Measurements from ENCODE around the gene OXSR1.
"Not testable (repeated sequence)": the region's sequence is repeated elsewhere in the genome, so short reads cannot be mapped to it uniquely, and the experiment has no call there.

Gene OXSR1

DNA sequence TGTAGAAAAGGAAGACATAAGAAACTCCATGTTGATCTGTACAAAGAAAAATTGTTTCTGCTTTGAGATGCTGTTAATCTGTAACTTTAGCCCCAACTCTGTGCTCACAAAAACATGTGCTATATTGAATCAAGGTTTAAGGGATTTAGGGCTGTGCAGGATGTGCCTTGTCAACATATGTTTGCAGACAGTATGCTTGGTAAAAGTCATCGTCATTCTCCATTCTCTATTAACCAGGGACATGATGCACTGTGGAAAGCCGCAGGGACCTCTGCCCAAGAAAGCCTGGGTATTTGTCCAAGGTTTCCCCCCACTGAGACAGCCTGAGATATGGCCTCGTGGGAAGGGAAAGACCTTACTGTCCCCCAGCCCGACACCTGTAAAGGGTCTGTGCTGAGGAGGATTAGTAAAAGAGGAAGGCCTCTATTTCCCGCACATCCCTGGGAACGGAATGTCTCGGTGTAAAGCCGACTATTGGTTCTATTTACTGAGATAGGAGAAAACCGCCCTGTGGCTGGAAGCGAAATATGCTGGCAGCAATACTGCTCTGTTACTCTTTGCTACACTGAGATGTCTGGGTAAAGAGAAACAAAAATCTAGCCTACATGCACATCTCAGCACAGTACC lies 30.7 kb upstream of the OXSR1 start:
- H3K9me3 ChIP-seq; in situ Hi-C loops (cut with MboI; ENCODE audit: low sequenced_read_pairs); H3K27me3 ChIP-seq (ENCODE audit: low read depth); DNase-seq (ENCODE audit: low spot score in 2 of 2); H3K4me3 ChIP-seq: not testable (repeated sequence)
- H3K36me3 ChIP-seq (replicated peaks), result peaks cover 55% of the 10 kb centered on the region
- H3K4me1 ChIP-seq, result peaks cover 23% of the 10 kb centered on the region

DNA sequence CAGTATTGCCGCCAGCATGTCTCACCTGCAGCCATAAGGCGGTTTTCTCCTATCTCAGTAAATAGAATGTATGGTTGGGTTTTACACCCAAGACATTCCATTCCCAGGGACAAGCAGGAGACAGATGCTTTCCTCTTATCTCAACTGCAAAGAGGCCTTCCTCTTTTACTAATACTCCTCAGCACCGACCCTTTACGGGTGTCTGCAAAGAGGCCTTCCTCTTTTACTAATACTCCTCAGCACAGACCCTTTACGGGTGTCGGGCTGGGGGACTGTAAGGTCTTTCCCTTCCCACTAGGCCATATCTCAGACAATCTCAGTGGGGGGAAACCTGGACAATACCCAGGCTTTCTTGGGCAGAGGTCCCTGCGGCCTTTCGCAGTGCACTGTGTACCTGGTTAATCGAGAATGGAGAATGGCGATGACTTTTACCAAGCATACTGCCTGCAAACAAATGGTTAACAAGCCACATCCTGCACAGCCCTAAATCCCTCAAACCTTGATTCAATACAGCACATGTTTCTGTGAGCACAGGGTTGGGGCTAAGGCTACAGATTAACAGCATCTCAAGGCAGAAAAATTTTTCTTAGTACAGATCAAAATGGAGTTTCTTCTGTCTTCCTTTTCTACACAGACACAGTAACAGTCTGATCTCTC lies 29.6 kb upstream of the OXSR1 start:
- H3K4me1 ChIP-seq, result peaks cover 28% of the 10 kb centered on the region
- DNase-seq (ENCODE audit: low spot score in 2 of 2); H3K9me3 ChIP-seq; H3K27me3 ChIP-seq (ENCODE audit: low read depth); in situ Hi-C loops (cut with MboI; ENCODE audit: low sequenced_read_pairs): not testable (repeated sequence)
- H3K36me3 ChIP-seq (replicated peaks), result peaks cover 45% of the 10 kb centered on the region
- peak overlapping the region; percentile 75 for H3K4me3 ChIP-seq

DNA sequence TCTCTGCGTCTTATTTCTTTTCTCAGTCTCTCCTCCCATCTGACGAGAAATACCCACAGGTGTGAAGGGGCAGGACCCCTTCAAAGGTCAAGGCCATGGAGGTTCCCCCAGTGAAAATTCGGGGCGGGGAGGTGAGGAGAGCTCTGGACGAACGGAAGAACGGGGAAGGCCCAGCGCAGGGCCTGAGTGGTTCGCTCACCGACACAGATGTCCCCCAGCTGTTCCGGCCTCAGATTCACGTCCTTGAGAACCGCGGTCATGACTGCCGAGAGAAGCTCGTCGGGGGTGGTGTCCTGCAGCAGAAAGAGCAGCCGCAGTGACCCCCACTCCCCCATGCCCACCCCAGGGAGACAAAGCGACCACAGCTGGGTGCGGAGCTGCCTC lies 29.0 kb upstream of the OXSR1 start:
- DNase-seq (ENCODE audit: low spot score in 2 of 2), result no peak
- Histone ChIP-seq H3K9me3 (no peaks in the 10 kb centered on the region), H3K27me3 (ENCODE audit: low read depth) (no peaks in the 10 kb centered on the region), H3K36me3 (replicated peaks) (peaks cover 45% of the 10 kb centered on the region), H3K4me1 (peaks cover 28% of the 10 kb centered on the region), H3K4me3 (peak overlapping the region; percentile 75)
- in situ Hi-C loops (cut with MboI; ENCODE audit: low sequenced_read_pairs), result no loop called here

DNA sequence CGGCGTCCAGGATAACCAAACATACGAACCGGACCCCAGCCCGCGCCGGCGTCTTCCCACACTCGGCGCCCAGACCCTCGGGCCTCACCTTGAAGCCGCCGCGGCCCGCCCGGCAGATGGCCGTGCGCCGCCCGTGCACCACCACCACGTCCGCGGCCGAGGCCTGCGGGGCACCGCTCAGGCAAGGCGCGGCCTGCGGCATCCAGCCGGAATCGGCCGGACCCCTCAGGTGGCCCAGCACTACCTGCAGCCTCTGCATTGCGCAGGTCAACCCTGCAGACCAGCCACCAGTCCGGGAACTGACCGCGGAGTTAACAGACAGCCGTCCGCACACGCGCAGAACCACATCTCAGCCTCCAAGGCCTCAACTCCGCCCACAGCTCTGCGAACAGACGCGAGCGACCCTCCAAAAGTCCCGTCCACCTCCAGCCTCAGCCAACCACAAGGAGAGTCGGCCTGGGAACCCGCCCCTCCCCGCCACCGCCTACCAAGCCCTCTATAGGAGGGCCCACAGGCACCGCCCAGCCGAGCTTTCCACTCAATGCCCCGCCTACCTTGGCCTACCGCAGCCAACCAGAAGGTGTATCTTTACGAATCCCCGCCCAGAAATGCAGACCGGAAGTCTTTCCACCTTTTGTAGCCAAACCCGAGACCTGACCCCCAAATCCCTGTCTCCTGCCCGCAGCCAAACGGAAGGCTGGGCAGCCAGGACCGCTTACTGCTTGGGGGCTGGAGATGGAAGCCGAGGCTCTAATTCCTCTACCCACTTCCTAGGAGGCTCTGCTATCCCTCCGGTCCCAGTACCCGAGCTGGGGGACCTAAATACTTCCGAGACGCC lies 28.3 kb upstream of the OXSR1 start, which contains the start of gene ACAA1:
Gene ACAA1, minus strand, starts transcription at position 351 of the 838 bp plus-strand sequence. Its CDS starts 92 bp downstream, at position 259.
- peak; percentile 99 to 100 for DNase-seq (ENCODE audit: low spot score in 2 of 2)
- Histone ChIP-seq H3K36me3 (replicated peaks) (peaks cover 40% of the 10 kb centered on the region), H3K4me3 (peak within 1 kb of the TSS; percentile 79), H3K27me3 (ENCODE audit: low read depth) (no peaks in the 10 kb centered on the region), H3K4me1 (peaks cover 28% of the 10 kb centered on the region), H3K9me3 (no peaks in the 10 kb centered on the region)
- in situ Hi-C loops (cut with MboI; ENCODE audit: low sequenced_read_pairs), result no loop called here

DNA sequence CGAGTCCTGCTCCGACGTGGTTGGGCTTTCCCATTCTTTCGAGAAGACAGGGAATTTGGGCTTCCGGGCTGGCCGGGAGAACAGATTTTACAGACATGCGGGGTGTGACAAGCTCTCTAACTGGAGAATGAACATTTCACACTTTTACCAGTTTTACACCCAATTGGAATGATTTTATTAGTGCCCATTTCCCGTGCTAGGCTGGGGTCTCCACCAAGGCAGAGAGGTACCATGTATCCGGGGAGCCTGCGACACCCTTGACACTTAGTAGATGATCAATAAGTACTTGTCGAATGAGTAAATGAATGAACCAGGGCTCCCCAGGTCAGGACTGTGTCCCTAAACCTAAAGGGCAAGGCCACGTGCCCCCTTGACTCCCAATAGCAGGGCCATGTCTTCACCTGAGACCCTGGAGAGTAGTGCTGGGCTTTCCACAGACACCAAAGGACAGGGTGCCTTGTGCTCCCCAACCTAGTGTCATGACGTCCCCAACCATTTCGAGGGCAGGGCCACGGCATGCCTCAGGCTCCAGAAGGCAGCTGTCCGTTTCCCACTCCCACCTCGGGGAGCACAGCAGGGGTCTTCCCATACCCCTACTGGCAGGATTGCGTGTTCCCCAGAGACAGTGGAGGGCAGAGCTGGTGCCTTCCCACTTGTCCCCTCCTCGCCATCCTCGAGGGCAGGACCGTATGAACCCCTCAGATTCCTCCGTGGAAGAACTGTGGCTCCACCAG lies 27.6 kb upstream of the OXSR1 start:
- peak in 1 of 2 experiments; percentile 38 for DNase-seq (ENCODE audit: low spot score in 2 of 2)
- Histone ChIP-seq H3K4me3 (peak overlapping the region; percentile 79), H3K27me3 (ENCODE audit: low read depth) (no peaks in the 10 kb centered on the region), H3K9me3 (no peaks in the 10 kb centered on the region), H3K4me1 (peaks cover 28% of the 10 kb centered on the region), H3K36me3 (replicated peaks) (peaks cover 32% of the 10 kb centered on the region)
- in situ Hi-C loops (cut with MboI; ENCODE audit: low sequenced_read_pairs), result no loop called here

DNA sequence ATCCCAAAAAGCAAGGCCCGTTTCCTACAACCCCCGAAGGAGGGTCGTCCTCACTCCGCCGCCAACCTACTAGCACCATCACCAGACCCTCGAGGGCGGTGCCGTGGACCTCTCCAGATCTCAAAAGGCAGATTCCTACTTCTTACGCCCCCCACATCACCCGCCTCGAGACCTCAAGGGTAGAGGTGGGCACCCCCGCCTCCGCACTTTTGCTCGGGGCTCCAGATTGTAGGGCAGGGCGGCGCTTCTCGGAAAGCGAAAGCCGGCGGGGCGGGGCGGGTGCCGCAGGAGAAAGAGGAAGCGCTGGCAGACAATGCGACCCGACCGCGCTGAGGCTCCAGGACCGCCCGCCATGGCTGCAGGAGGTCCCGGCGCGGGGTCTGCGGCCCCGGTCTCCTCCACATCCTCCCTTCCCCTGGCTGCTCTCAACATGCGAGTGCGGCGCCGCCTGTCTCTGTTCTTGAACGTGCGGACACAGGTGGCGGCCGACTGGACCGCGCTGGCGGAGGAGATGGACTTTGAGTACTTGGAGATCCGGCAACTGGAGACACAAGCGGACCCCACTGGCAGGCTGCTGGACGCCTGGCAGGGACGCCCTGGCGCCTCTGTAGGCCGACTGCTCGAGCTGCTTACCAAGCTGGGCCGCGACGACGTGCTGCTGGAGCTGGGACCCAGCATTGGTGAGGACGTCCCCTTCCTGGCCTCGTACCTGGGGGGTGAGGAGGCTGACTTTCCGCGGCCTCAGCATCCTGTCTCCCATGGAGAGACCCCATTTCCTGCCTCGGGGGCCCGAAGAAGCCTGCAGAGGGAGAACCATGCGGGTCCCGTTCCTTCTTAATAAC lies 26.8 kb upstream of the OXSR1 start, which contains the start of gene MYD88:
Gene MYD88, plus strand, starts transcription at position 313 of the 842 bp plus-strand sequence. Its CDS starts 40 bp downstream, at position 353.
- peak; percentile 48 to 88 for DNase-seq (ENCODE audit: low spot score in 2 of 2)
- H3K4me1 ChIP-seq, result peaks cover 28% of the 10 kb centered on the region
- H3K36me3 ChIP-seq (replicated peaks), result peaks cover 30% of the 10 kb centered on the region
- peak within 1 kb of the TSS; percentile 79 for H3K4me3 ChIP-seq
- no peaks in the 10 kb centered on the region for H3K9me3 ChIP-seq
- in situ Hi-C loops (cut with MboI; ENCODE audit: low sequenced_read_pairs), result no loop called here
- H3K27me3 ChIP-seq (ENCODE audit: low read depth), result no peaks in the 10 kb centered on the region

DNA sequence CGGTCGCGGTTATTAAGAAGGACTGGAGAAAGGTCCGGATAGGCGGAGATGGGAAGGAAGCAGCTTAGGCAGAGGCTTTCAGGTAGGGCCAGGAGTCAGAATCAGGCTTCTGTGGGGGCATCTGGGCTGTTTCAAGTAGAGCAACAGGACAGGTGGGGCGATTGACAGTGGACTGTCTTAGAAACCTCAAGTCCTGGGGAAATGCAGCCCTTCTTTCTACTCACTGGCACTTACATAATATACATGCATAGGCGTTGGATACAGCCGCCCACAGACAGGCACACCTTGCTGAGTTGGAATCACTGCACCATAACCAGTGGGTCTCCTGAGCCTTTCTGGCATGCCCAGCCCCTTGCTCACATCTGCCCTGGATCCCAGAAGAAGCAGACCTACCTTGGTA lies 26.1 kb upstream of the OXSR1 start:
- no peaks in the 10 kb centered on the region for H3K9me3 ChIP-seq
- peak overlapping the region; percentile 79 for H3K4me3 ChIP-seq
- in situ Hi-C loops (cut with MboI; ENCODE audit: low sequenced_read_pairs), result no loop called here
- peaks cover 28% of the 10 kb centered on the region for H3K4me1 ChIP-seq
- DNase-seq (ENCODE audit: low spot score in 2 of 2), result no peak
- H3K27me3 ChIP-seq (ENCODE audit: low read depth), result no peaks in the 10 kb centered on the region
- peaks cover 24% of the 10 kb centered on the region for H3K36me3 ChIP-seq (replicated peaks)

DNA sequence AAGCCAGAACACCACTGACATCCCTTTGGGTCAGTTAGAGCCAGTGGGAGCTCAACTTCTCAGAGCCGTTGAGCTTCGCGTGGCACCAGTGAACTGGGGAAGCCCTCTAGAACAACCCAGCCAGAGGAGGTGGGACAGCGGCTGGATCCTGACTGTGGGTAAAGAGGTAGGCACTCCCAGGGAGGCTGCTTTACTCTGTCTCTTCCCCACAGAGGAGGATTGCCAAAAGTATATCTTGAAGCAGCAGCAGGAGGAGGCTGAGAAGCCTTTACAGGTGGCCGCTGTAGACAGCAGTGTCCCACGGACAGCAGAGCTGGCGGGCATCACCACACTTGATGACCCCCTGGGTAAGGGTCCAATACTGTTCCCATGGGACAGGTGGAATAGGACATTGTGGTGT lies 25.7 kb upstream of the OXSR1 start:
- peaks cover 28% of the 10 kb centered on the region for H3K4me1 ChIP-seq
- H3K36me3 ChIP-seq (replicated peaks), result peaks cover 19% of the 10 kb centered on the region
- H3K27me3 ChIP-seq (ENCODE audit: low read depth), result no peaks in the 10 kb centered on the region
- peak overlapping the region; percentile 79 for H3K4me3 ChIP-seq
- DNase-seq (ENCODE audit: low spot score in 2 of 2), result no peak
- in situ Hi-C loops (cut with MboI; ENCODE audit: low sequenced_read_pairs), result no loop called here
- H3K9me3 ChIP-seq, result no peaks in the 10 kb centered on the region

DNA sequence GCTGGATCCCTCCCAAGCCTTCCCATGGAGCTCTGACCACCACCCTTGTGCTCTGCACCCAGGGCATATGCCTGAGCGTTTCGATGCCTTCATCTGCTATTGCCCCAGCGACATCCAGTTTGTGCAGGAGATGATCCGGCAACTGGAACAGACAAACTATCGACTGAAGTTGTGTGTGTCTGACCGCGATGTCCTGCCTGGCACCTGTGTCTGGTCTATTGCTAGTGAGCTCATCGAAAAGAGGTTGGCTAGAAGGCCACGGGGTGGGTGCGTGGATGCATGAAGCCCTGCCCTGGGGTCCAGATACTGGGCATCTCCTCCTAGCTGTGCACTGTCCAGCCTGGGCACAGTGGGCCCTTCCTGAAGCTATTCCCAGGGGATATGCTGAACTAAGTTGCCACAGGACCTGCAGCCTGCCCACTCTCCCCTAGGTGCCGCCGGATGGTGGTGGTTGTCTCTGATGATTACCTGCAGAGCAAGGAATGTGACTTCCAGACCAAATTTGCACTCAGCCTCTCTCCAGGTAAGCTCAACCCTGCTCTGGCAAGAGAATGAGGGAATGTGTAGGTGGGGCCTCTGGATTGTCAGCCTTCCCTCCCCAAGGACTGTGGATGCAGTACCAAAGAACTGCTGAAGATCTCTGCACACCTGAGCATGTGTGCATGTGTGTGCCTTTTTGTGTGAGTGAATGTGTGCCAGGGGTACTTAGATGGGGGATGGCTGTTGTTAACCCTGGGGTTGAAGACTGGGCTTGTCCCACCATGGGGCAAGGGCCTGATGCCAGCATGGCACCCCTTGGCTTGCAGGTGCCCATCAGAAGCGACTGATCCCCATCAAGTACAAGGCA lies 24.8 kb upstream of the OXSR1 start:
- in situ Hi-C loops (cut with MboI; ENCODE audit: low sequenced_read_pairs), result no loop called here
- H3K4me3 ChIP-seq, result no peak overlapping the region
- H3K9me3 ChIP-seq, result no peaks in the 10 kb centered on the region
- peaks cover 23% of the 10 kb centered on the region for H3K4me1 ChIP-seq
- no peaks in the 10 kb centered on the region for H3K27me3 ChIP-seq (ENCODE audit: low read depth)
- H3K36me3 ChIP-seq (replicated peaks), result peaks cover 11% of the 10 kb centered on the region
- DNase-seq (ENCODE audit: low spot score in 2 of 2), result no peak

DNA sequence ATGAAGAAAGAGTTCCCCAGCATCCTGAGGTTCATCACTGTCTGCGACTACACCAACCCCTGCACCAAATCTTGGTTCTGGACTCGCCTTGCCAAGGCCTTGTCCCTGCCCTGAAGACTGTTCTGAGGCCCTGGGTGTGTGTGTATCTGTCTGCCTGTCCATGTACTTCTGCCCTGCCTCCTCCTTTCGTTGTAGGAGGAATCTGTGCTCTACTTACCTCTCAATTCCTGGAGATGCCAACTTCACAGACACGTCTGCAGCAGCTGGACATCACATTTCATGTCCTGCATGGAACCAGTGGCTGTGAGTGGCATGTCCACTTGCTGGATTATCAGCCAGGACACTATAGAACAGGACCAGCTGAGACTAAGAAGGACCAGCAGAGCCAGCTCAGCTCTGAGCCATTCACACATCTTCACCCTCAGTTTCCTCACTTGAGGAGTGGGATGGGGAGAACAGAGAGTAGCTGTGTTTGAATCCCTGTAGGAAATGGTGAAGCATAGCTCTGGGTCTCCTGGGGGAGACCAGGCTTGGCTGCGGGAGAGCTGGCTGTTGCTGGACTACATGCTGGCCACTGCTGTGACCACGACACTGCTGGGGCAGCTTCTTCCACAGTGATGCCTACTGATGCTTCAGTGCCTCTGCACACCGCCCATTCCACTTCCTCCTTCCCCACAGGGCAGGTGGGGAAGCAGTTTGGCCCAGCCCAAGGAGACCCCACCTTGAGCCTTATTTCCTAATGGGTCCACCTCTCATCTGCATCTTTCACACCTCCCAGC lies 24.0 kb upstream of the OXSR1 start:
- peaks cover 19% of the 10 kb centered on the region for H3K4me1 ChIP-seq

DNA sequence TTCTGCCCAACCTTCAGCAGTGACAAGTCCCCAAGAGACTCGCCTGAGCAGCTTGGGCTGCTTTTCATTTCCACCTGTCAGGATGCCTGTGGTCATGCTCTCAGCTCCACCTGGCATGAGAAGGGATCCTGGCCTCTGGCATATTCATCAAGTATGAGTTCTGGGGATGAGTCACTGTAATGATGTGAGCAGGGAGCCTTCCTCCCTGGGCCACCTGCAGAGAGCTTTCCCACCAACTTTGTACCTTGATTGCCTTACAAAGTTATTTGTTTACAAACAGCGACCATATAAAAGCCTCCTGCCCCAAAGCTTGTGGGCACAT lies 23.4 kb upstream of the OXSR1 start:
- no peak for DNase-seq (ENCODE audit: low spot score in 2 of 2)
- Histone ChIP-seq H3K27me3 (ENCODE audit: low read depth) (no peaks in the 10 kb centered on the region), H3K4me1 (peaks cover 19% of the 10 kb centered on the region), H3K9me3 (peaks cover 3% of the 10 kb centered on the region; the same call in 1 of the 2 replicates), H3K36me3 (replicated peaks) (peaks cover 11% of the 10 kb centered on the region), H3K4me3 (no peak overlapping the region)
- in situ Hi-C loops (cut with MboI; ENCODE audit: low sequenced_read_pairs), result no loop called here

More for the DNA sequence above, 24.0 kb upstream of the OXSR1 start:
- Histone ChIP-seq H3K4me3 (no peak overlapping the region), H3K36me3 (replicated peaks) (peaks cover 11% of the 10 kb centered on the region), H3K27me3 (ENCODE audit: low read depth) (no peaks in the 10 kb centered on the region), H3K9me3 (peaks cover 2% of the 10 kb centered on the region; the same call in 1 of the 2 replicates)
- no peak for DNase-seq (ENCODE audit: low spot score in 2 of 2)
- in situ Hi-C loops (cut with MboI; ENCODE audit: low sequenced_read_pairs), result no loop called here

Measured in HAP-1 (cell line).